Rectal smooth muscle tissue (tissue), 1 donor: ENCODE measurements around the gene MUS81.

Experiments
- H3K27ac ChIP-seq: one replicate; pipeline ENCODE4 v1.7.0; 2013; ENCODE audit warnings: low read depth, low read length, inconsistent platforms
- H3K27me3 ChIP-seq: one replicate; pipeline ENCODE4 v1.7.0; 2013; ENCODE audit warnings: low read length; ENCODE audit not compliant: control insufficient read depth, insufficient read depth
- H3K36me3 ChIP-seq: one replicate; pipeline ENCODE4 v1.7.0; 2013; ENCODE audit warnings: low read length; ENCODE audit not compliant: control insufficient read depth, insufficient read depth
- H3K4me1 ChIP-seq: one replicate; pipeline ENCODE4 v1.7.0; 2013; ENCODE audit warnings: low read length; ENCODE audit not compliant: control insufficient read depth, insufficient read depth
- H3K4me3 ChIP-seq: one replicate; pipeline ENCODE4 v1.7.0; 2013; ENCODE audit warnings: low read length
- H3K9ac ChIP-seq: one replicate; pipeline ENCODE4 v1.7.0; 2013; ENCODE audit warnings: low read length

Gene MUS81

DNA sequence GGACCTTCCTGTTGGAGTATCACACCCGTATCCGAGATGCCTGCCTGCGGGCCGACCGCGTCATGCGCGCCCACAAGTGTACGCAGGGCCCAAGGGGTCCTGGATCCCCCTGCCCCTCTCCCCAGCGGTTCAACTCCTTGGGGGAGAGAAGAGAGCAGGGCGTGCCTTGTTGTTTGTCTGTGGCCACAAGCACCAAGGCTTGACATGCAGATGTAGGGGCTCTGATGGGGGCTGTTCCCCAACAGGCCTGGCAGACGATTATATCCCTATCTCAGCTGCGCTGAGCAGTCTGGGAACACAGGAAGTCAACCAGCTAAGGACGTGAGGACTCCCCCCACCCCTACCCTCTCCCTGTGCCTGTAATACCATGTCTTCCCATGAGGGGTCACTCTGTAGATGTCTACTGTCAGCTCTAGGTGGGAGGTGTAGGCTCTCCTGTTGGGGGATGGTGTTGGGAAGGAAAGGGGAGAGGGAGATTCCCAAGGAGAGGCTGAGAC lies 9.1 kb upstream of the MUS81 start:
- Histone ChIP-seq H3K4me1 (peaks cover 1% of the 10 kb centered on the region), H3K27ac (no peak overlapping the region), H3K36me3 (peaks cover 37% of the 10 kb centered on the region), H3K27me3 (no peaks in the 10 kb centered on the region), H3K9ac (no peak overlapping the region), H3K4me3 (no peak overlapping the region)

DNA sequence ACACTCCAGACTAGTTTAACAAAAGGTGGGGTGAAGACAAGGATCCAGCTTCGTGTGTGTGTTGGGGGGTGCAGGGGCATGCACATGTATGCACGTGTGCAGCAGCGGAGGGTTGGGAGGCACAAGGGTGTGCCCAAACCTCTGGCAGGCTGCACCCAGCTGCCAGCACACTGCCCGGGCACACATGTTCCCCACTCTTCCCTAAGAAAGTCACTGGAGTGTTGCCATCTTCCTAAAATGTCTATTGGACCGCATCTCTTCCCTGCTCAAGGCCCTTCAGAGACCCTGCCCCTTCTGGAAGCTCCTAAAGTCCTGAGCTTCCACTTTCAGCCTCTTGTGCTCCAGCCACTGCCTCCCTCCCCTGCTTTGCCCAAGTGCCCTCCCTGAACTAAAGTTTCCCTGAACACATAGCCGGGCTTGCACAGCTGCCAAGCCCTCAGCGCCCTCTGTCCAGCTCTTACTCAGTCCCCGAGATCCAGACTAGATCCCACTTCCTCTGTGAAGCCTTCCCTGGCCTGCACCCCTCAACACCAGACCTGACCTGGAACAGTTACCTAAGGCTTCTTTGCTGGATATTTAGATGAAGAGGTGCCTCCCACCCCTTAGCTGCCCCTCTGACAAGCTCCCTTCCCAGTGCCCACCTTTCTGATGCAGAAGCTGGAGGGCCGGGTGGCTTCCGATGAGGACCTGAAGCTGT lies 8.3 kb upstream of the MUS81 start:
- Histone ChIP-seq H3K27ac (no peak overlapping the region), H3K9ac (no peak overlapping the region), H3K4me3 (no peak overlapping the region), H3K27me3 (no peaks in the 10 kb centered on the region), H3K4me1 (peaks cover 7% of the 10 kb centered on the region), H3K36me3 (peaks cover 37% of the 10 kb centered on the region)

DNA sequence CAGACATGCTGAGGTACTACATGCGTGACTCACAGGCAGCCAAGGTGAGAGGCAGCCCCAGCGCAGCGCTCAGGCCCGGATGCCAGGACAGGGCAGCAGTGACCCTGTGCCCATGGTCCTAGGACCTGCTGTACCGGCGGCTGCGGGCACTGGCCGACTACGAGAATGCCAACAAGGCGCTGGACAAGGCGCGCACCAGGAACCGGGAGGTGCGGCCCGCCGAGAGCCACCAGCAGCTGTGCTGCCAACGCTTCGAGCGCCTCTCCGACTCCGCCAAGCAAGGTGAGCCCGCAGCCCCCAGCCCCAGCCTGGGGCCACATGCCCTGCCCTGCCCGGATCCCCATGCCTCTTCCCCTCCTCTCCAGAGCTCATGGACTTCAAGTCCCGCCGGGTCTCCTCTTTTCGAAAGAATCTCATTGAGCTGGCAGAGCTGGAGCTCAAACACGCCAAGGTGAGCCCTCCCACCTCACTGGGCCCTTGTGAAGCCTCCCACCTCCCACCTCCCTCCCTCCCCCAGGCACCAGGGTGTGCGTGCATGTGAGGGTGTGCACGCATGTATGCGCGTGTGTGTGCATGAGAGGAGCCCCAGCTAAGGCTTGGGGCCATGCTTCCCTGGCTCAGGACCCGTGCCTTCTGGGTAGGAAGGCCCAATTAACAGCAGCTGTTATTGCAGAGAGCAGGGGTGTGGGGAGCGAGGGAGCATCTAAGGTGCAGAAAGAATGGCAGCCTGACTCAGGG lies 7.6 kb upstream of the MUS81 start:
- peaks cover 7% of the 10 kb centered on the region for H3K4me1 ChIP-seq
- peaks cover 37% of the 10 kb centered on the region for H3K36me3 ChIP-seq
- no peaks in the 10 kb centered on the region for H3K27me3 ChIP-seq
- H3K27ac ChIP-seq: no peak overlapping the region
- no peak overlapping the region for H3K4me3 ChIP-seq
- no peak overlapping the region for H3K9ac ChIP-seq

DNA sequence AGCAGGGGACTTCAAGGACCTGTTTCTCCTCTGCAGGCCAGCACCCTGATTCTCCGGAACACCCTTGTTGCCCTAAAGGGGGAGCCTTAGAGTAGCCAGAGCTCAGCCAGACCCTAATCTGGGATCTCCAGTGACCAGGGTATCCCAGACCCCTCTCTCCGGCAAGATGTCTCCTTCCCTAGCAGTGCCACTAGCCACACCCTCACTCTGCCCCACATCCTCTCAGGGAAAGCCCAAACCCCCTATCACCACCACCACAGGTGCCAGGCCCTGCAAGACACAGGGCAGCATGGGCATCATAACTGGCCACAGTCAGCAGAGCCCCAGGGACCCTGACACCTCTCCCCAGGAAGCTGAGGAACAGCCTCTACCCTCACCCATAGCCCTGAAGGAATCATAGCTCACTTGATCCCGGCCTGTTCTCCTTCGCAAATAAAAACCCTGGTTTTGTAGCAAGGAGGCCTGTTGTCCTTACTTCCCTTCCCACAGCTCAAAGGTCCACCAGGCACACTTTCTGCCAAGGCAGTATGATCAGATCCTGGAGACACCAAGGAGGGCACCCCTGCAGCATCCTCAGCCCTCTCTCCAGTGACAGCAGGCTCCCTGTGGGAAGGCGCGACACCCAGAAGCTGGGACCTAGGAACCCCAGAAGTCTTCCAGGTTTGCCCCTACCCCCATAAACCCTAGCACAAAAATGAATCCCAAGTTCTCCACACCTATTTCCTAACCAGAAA lies 6.8 kb upstream of the MUS81 start:
- Histone ChIP-seq H3K36me3 (peaks cover 37% of the 10 kb centered on the region), H3K9ac (no peak overlapping the region)

DNA sequence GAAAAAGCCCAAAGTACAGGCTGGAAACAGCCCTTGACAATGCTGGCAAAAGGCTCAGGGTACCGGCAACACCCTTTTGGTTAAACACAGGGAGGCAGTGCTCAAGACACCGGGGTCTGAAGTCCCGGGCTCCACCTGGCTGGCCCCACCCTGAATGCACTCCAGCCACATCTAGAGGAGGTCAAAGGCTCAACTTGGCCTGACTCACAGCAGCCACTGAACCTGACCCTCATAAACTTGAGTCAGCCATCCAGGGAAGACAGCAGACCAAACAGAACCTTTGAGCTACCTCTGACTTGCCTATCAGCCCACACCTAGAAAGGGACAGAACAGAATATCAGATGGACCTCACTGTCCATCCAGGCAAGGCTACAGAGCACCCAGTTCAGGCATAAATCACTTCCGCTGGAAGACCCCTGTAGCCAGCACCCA lies 6.1 kb upstream of the MUS81 start:
- H3K4me3 ChIP-seq: no peak overlapping the region

More for the DNA sequence above, 6.8 kb upstream of the MUS81 start:
- Histone ChIP-seq H3K27me3 (no peaks in the 10 kb centered on the region), H3K27ac (no peak overlapping the region), H3K4me1 (peaks cover 8% of the 10 kb centered on the region), H3K4me3 (no peak overlapping the region)

DNA sequence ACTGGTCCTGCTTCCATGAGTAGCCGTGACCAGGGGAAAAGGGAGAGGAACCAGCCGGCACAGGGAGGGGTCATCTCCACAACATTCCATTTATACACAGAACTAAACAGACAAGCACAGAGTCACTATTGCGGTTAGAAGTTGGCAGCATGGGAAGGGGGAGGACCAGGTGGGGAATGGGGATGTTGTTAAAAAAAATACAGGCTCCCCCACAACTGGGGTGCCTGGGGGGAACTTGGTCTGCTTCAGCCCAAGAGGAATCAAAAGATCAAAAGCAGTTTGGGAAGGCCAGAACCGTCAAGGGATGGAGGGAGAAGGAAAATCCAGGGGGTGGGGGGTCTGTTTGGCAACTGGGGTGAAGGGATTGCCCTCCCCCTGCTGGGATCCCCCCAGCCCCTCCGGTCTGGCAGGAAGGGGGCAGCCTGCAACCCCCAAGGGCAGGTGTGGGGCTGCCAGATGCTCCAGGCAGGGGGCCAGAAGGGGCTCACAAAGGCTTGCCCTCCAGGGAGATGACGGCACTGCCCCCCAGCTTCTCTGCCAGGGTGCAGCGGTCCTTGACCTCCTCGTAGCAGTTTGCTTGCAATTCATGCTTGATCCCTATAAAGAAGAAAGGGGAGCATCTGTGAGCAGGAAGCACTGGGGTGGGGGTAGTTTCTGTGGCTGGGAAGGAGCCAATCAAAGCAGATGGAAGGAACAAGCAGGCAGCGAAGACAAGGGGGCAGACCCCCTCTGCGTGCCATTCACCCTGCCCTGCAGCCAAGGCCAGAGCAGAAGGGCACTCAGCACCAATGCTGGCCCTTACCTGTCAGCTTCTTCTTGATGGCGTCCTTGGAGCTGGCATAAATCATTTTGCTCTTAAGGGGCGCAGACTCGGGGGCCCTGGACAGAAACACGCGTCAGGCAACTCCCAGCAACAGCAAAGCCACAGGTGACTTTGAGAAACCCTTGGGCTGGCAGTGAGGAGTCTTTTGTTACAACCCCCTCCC lies 5.1 kb upstream of the MUS81 start:
- Histone ChIP-seq H3K36me3 (peaks cover 37% of the 10 kb centered on the region), H3K27ac (no peak overlapping the region), H3K9ac (no peak overlapping the region), H3K4me1 (peaks cover 17% of the 10 kb centered on the region), H3K4me3 (peak overlapping the region; percentile 96), H3K27me3 (no peaks in the 10 kb centered on the region)

More for the DNA sequence above, 6.1 kb upstream of the MUS81 start:
- Histone ChIP-seq H3K4me1 (peaks cover 12% of the 10 kb centered on the region), H3K27ac (no peak overlapping the region), H3K27me3 (no peaks in the 10 kb centered on the region), H3K9ac (no peak overlapping the region), H3K36me3 (peaks cover 37% of the 10 kb centered on the region)

DNA sequence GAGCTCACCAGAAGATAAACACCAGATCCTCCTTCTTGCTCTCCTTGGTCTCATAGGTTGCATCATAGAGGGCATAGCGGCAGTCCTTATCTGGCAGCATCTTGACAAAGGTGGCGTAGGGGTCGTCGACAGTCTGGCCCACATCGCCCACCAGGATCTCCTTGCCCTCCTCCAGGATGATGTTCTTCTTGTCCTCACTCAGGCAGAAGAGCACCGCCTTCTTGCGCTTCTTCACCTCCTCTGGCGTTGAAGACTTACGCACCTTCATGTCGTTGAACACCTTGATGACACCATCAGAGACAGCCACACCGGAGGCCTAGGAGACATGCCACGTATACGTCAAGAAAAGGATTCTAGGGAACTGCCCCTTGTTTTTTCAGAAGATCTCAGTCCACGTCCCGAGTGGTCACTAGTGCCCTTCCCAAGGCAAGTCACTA lies 4.3 kb upstream of the MUS81 start:
- no peaks in the 10 kb centered on the region for H3K27me3 ChIP-seq
- peak overlapping the region; percentile 96 for H3K4me3 ChIP-seq
- H3K36me3 ChIP-seq: peaks cover 37% of the 10 kb centered on the region
- H3K27ac ChIP-seq: no peak overlapping the region
- H3K4me1 ChIP-seq: peaks cover 19% of the 10 kb centered on the region
- H3K9ac ChIP-seq: no peak overlapping the region

DNA sequence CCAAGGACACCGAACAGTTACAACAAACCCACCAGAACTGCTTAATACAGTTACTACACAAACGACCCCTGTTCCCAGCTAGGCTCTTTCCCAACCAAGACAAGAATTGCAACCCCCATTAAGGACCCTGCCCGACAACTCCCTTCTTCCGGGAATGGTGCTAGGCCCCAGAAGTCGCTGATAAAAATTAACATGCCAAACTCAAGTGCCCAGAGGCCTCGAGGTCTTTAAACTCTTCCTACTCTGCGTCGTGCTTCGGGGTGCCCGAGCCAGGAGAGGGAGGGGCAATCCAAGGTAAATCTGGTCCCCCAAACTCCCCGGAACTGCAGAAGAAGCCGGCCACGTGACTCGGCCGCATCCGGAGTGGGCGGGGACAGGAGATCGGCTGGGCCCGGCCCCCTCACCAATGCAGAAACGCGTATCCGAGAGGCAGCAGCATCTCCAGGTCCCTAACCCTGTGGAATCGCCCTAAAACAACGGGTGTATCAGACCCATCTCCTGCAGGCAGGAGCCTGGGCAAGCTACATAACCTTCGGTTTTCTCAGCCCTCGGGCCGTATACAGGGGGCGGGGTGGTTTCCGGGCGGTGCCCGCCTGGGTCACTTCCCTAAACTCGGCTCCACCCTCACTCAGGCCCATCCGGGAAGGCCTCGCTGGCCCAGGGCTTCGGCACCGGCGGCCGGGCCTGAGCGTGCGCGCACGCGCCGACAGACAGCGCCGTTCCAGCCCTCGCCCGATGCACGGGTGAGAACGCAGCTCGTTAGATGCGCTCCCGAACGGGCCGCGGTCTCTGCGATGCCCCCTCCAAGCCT lies 3.3 kb upstream of the MUS81 start:
- peak overlapping the region; percentile 97 for H3K27ac ChIP-seq
- peaks cover 26% of the 10 kb centered on the region for H3K4me1 ChIP-seq
- no peaks in the 10 kb centered on the region for H3K27me3 ChIP-seq
- H3K36me3 ChIP-seq: peaks cover 29% of the 10 kb centered on the region
- peak overlapping the region; percentile 96 for H3K4me3 ChIP-seq
- H3K9ac ChIP-seq: peak overlapping the region; percentile 85

DNA sequence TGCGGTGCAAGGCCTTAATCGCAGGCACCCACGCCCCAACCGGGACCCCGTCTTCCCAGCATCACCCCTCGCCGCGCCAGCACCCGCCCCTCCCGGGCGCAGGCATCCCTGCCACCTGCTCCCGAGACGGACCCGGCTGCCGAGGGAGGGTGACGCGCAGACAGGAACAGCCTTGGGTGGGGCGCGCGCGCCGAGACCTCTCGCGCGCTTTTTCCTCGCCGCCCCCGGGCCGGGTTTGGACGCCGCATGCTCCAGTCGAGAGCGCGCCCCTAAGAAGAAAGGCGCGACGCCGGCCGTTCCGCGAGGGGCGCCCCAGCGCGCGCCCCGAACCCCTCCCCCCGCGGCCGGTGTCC lies 2.8 kb upstream of the MUS81 start:
- Histone ChIP-seq H3K27ac (peak overlapping the region; percentile 97), H3K9ac (peak overlapping the region; percentile 85), H3K4me1 (peaks cover 26% of the 10 kb centered on the region), H3K4me3 (peak overlapping the region; percentile 96), H3K27me3 (no peaks in the 10 kb centered on the region), H3K36me3 (peaks cover 33% of the 10 kb centered on the region)

DNA sequence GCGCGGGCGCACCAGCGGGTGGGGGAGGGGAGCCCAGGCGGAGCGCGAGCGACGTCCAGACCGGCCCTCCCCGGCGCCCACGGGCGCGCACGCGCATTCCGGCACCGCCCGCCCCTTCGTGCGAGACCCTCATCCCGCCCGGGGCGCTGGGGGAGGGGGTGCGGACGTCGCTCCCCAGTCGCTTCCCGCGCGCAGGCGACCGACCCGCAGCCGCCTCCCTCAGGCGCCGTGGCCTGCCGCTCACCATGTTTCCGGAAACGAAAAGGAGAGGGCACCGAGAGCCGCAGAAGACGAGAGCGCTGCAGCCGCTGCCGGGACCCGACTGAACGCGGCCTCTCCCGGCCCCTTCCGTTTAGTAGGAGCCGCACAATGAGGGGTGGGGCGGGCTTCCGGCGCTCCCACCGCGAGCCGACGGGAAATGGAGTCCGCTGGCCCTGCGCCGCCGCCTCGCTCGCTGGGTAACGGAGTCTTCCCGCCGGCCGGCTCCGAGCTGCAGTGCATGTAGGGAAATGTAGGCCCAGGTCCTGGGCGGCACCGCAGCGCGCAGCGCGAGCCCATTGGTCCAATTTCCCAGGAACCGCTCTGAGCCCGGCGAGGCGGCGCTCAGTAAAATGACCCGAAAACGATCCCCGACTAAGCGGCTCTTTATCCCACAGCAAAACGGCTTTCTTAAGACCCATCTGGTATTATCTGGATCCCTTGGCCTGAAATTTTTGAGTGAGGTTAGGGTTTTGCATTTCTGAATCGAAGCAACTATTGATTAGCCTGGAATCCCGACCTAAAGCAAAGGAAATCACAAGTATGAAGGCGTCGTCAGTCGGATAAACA lies 2.2 kb upstream of the MUS81 start, which contains the start of gene CFL1:
CFL1 (minus strand) TSS at position 328 of the 828 bp plus-strand sequence; CDS start at position 247, 81 bp downstream.
- Histone ChIP-seq H3K27me3 (no peaks in the 10 kb centered on the region), H3K4me3 (peak within 1 kb of the TSS; percentile 96), H3K4me1 (peaks cover 26% of the 10 kb centered on the region), H3K36me3 (peaks cover 36% of the 10 kb centered on the region), H3K9ac (peak within 1 kb of the TSS; percentile 85), H3K27ac (peak within 1 kb of the TSS; percentile 99)
